HG02981 (cell line): Measurements from ENCODE around the gene GRAMD1B.

Experiments
- ATAC-seq: cut with Tn5 transposase; IDR thresholded peaks from one replicate; pipeline ENCODE4 v1.9.1; 2021; ENCODE audit warnings: mild to moderate bottlenecking, moderate library complexity; ENCODE audit not compliant: unreplicated experiment

The GRAMD1B gene

GRCh38 chr11:123473941-123474677, 44.0 kb downstream of the GRAMD1B start:
- ATAC-seq = no peak

GRCh38 chr11:123474994-123475393, 44.9 kb downstream of the GRAMD1B start:
- no peak for ATAC-seq

- ATAC-seq = no peak
Measured at GRCh38 chr11:123475469-123475868, 45.4 kb downstream of the GRAMD1B start.

GRCh38 chr11:123477205-123477907, 47.3 kb downstream of the GRAMD1B start:
- no peak for ATAC-seq

GRCh38 chr11:123478352-123478987, 48.4 kb downstream of the GRAMD1B start:
- ATAC-seq = no peak

GRCh38 chr11:123479048-123479837, 49.2 kb downstream of the GRAMD1B start:
- peak; percentile 87 for ATAC-seq

GRCh38 chr11:123480290-123480815, 50.3 kb downstream of the GRAMD1B start:
- ATAC-seq = no peak

- no peak for ATAC-seq
Measured at GRCh38 chr11:123480882-123481281, 50.8 kb downstream of the GRAMD1B start.

- no peak for ATAC-seq
Measured at GRCh38 chr11:123481640-123482039, 51.6 kb downstream of the GRAMD1B start.

GRCh38 chr11:123482218-123482617, 52.1 kb downstream of the GRAMD1B start:
- no peak for ATAC-seq

GRCh38 chr11:123483058-123483457, 53.0 kb downstream of the GRAMD1B start:
- ATAC-seq = no peak

GRCh38 chr11:123483466-123483865, 53.4 kb downstream of the GRAMD1B start:
- no peak for ATAC-seq

- peak; percentile 38 for ATAC-seq
Measured at GRCh38 chr11:123484448-123484847, 54.4 kb downstream of the GRAMD1B start.

GRCh38 chr11:123487157-123487744, 57.2 kb downstream of the GRAMD1B start:
- no peak for ATAC-seq

GRCh38 chr11:123490527-123490926, 60.5 kb downstream of the GRAMD1B start:
- no peak for ATAC-seq

- ATAC-seq = no peak
Measured at GRCh38 chr11:123491241-123491640, 61.2 kb downstream of the GRAMD1B start.

GRCh38 chr11:123493349-123494063, 63.4 kb downstream of the GRAMD1B start:
- no peak for ATAC-seq

GRCh38 chr11:123494195-123495050, 64.4 kb downstream of the GRAMD1B start:
- no peak for ATAC-seq

GRCh38 chr11:123504401-123504800, 74.3 kb downstream of the GRAMD1B start:
- no peak for ATAC-seq
